ENCODE data around the gene TIGD3. TPM values are rescaled to one million over a fixed set of nuclear protein-coding genes. Genes with fewer than 3 reads are reported as not detected.
A peak's percentile ranks its signal among the peaks of the same experiment; 100 is the strongest.

Gene TIGD3
- total and polyA plus RNA-seq, 2 of the 13 experiments (the other 11 are each of a cell fraction or from before 2014, with no cell fraction given): 0.49 to 4.9 TPM

GRCh38 chr11:65370659-65371049, 16.1 kb downstream of the TIGD3 start:
- no peaks in the 10 kb centered on the region for H3K36me3 ChIP-seq (replicated peaks in 1 of 2; ENCODE audit: control insufficient read depth in 1 of 2, insufficient read depth in 2 of 2, low read length in 2 of 2)
- peaks cover 0 to 2% of the 10 kb centered on the region in 2 experiments; a peak in 2 of 5 replicates for H3K27me3 ChIP-seq (ENCODE audit: control insufficient read depth in 1 of 2, insufficient read depth in 2 of 2, low read length in 2 of 2)
- peak overlapping the region; percentile 38 for H3K4me2 ChIP-seq (ENCODE audit: low read depth, low read length)
- H3K27ac ChIP-seq (ENCODE audit: extremely low read length, insufficient read depth, low read length): no peak overlapping the region
- FAIRE-seq: no peak
- H3K79me2 ChIP-seq (ENCODE audit: insufficient read depth, low read length): no peaks in the 10 kb centered on the region
- DNase-seq (ENCODE audit: low spot score): no peak
- 31% methylated on average over 6 of the region's 6 CpGs for WGBS (ENCODE audit: low lambda C conversion rate)
- ChIA-PET CTCF (ENCODE audit: low intra/inter-chr PET ratio, low total read pairs) (no interaction called here), POLR2A (interaction anchor here (0.7 to 2.5 kb wide), 20 partner anchors 9 to 205 kb away, joined by 3 to 39 read pairs (median 6); partner anchors contain the start of genes FRMD8, MALAT1, NEAT1 and SCYL1)
- H4K20me1 ChIP-seq (ENCODE audit: insufficient read depth, low read length): no peaks in the 10 kb centered on the region
- no peak for ATAC-seq
- H3K4me3 ChIP-seq (replicated peaks in 1 of 3; ENCODE audit: insufficient read depth in 1 of 3, low read depth in 2 of 3, low read length in 3 of 3): peak overlapping the region in 1 of 3 experiments; percentile 4; a peak in 1 of 6 replicates
- peaks cover 71% of the 10 kb centered on the region for H3K4me1 ChIP-seq (ENCODE audit: insufficient read depth, low read length)
- TF ChIP-seq REPIN1 (CRISPR knock-in tag; IDR thresholded peaks at IDR 0.05; ENCODE audit: borderline replicate concordance, low read depth): no peak
- no peak for TF ChIP-seq ZNF451 (CRISPR knock-in tag; IDR thresholded peaks at IDR 0.05)
- no peak for TF ChIP-seq ZBTB14 (CRISPR knock-in tag; IDR thresholded peaks at IDR 0.05)
- peak; percentile 75; the same call in 1 of the 2 replicates for TF ChIP-seq ZNF121 (CRISPR knock-in tag; IDR thresholded peaks at IDR 0.05)
- TF ChIP-seq ZNF784 (CRISPR knock-in tag; IDR thresholded peaks at IDR 0.05; ENCODE audit: borderline replicate concordance): no peak
- no peak for TF ChIP-seq ZNF569 (CRISPR knock-in tag; IDR thresholded peaks at IDR 0.05; ENCODE audit: borderline replicate concordance)
- TF ChIP-seq ZNF770 (CRISPR knock-in tag; IDR thresholded peaks at IDR 0.05): 0 out of 2 replicates have a peak, but pooled peaks have one; percentile 6
- H3K9me3 ChIP-seq (ENCODE audit: low read length): no peaks in the 10 kb centered on the region
- no peak overlapping the region for H2AFZ ChIP-seq (ENCODE audit: low read length)
- peak overlapping the region; percentile 53; the same call in 1 of the 2 replicates for H3K9ac ChIP-seq (ENCODE audit: insufficient read depth, low read depth, low read length)
- intact Hi-C loops (cut with micrococcal nuclease; ENCODE audit: unreplicated experiment) (loop anchor here (1.0 kb wide), 1 partner anchor 12 kb away; the partner anchor contains the start of gene SLC25A45), in situ Hi-C loops (cut with HindIII; ENCODE audit: extremely low pct_ligation_motif_present, low pct_unique_long_range_greater_than_20kb) (no loop called here)
- BruUV-seq (replicated peaks): TSS peak; percentile 96
